GM12878 (cell line): Measurements from ENCODE around the gene CFP. TPM values are rescaled to one million over a fixed set of nuclear protein-coding genes. Genes with fewer than 3 reads are reported as not detected.
A peak's percentile ranks its signal among the peaks of the same experiment; 100 is the strongest.

ENCODE experiments used
- BACH1 ChIP-seq: fragments of 450-650 bp; IDR thresholded peaks from 2 replicates; pipeline ENCODE4 v1.6.1; 2017; ENCODE audit warnings: mild to moderate bottlenecking, borderline replicate concordance
- BHLHE40 ChIP-seq, 2 experiments: fragments of 450-650 bp in 1 of 2; IDR thresholded peaks; 2 replicates each; pipeline ENCODE4 v1.6.1; 2011 to 2017; ENCODE audit warnings: low read depth in 2 of 2, borderline replicate concordance in 1 of 2, improper control_type of control experiment in 1 of 2, low read length in 1 of 2, mild to moderate bottlenecking in 1 of 2
- CBFB ChIP-seq: IDR thresholded peaks from 2 replicates; pipeline ENCODE4 v1.6.1; 2016; ENCODE audit warnings: antibody characterized with exemption, low read depth
- EGR1 ChIP-seq, 2 experiments: IDR thresholded peaks; 1 replicate in 1 of 2; 2 replicates in 1 of 2; pipeline ENCODE4 v1.6.1; 2011 to 2012; ENCODE audit warnings: low read depth in 2 of 2, low read length in 2 of 2, borderline replicate concordance in 1 of 2, mild to moderate bottlenecking in 1 of 2, moderate library complexity in 1 of 2
- GATAD2B ChIP-seq: fragments of 450-650 bp; conservative IDR thresholded peaks from 2 replicates; pipeline ENCODE4 v1.6.1; 2017; ENCODE audit warnings: low read depth, mild to moderate bottlenecking, moderate library complexity
- MEF2B ChIP-seq: fragments of 450-650 bp; IDR thresholded peaks from 2 replicates; pipeline ENCODE4 v1.6.1; 2018; ENCODE audit warnings: mild to moderate bottlenecking, moderate library complexity; ENCODE audit not compliant: partially characterized antibody, poor library complexity, severe bottlenecking
- MTA3 ChIP-seq: IDR thresholded peaks from 2 replicates; pipeline ENCODE4 v1.6.1; 2012; ENCODE audit warnings: low read length, inconsistent platforms, borderline replicate concordance
- RUNX3 ChIP-seq: IDR thresholded peaks from 2 replicates; pipeline ENCODE4 v1.6.1; 2012; ENCODE audit warnings: low read length, inconsistent platforms
- SMAD1 ChIP-seq: fragments of 450-650 bp; IDR thresholded peaks from 2 replicates; pipeline ENCODE4 v1.6.1; 2018; ENCODE audit warnings: mild to moderate bottlenecking, low read depth; ENCODE audit not compliant: partially characterized antibody
- STAT3 ChIP-seq: IDR thresholded peaks from 2 replicates; pipeline ENCODE4 v1.6.1; 2011; ENCODE audit warnings: low read depth, low read length, improper control_type of control experiment
- SUZ12 ChIP-seq: fragments of 200-600 bp; sonication (generic); IDR thresholded peaks from one replicate; pipeline ENCODE4 v1.6.1; 2018; ENCODE audit warnings: antibody characterized with exemption, mild to moderate bottlenecking; ENCODE audit not compliant: unreplicated experiment
- YBX1 ChIP-seq: fragments of 450-650 bp; IDR thresholded peaks from 2 replicates; pipeline ENCODE4 v1.6.1; 2016; ENCODE audit warnings: antibody characterized with exemption
- ZBED1 ChIP-seq: IDR thresholded peaks from 2 replicates; pipeline ENCODE4 v1.6.1; 2016; ENCODE audit warnings: borderline replicate concordance
- polyA plus RNA-seq, 11 experiments: library from polyadenylated mRNA; depleted of rRNA in 4 of 11; unstranded in 6 of 11; stranded (reverse) in 5 of 11; fragments of >200 nt; fragmentation: Nextera tagmentation in 4 of 11; fragmentation: Illumina TruSeq in 1 of 11; extraction: Ambion mirVana in 4 of 11; extraction: Trizol in 1 of 11; gene quantifications; 1 replicate in 1 of 11; 2 replicates in 10 of 11; pipeline versions ENCODE4 v1.2.1 to v1.2.3, GENCODE V29; 2011 to 2016; ENCODE audit warnings: inconsistent platforms in 2 of 11, missing spikeins in 2 of 11, low read depth in 1 of 11
- total RNA-seq, 4 experiments: library from RNA; depleted of rRNA in 3 of 4; stranded (reverse); fragments of >200 nt in 3 of 4; fragmentation: Illumina TruSeq in 1 of 4; extraction: Trizol in 1 of 4; gene quantifications; 2 replicates each; pipeline versions ENCODE4 v1.2.1 to v1.2.3, GENCODE V29; 2013 to 2021
- TF ChIP-seq, protein P1 (sequence below): IDR thresholded peaks from 2 replicates; pipeline ENCODE4 v1.6.1; 2011; ENCODE audit warnings: borderline replicate concordance, low read depth, mild to moderate bottlenecking, moderate library complexity, low read length; ENCODE audit not compliant: insufficient read depth, poor library complexity, severe bottlenecking
- TF ChIP-seq, protein P2 (sequence below): fragments of 450-650 bp; IDR thresholded peaks from 2 replicates; pipeline ENCODE4 v1.6.1; 2018; ENCODE audit warnings: borderline replicate concordance, mild to moderate bottlenecking; ENCODE audit not compliant: partially characterized antibody
- TF ChIP-seq, protein P3 (sequence below): fragments of 450-650 bp; IDR thresholded peaks from 2 replicates; pipeline ENCODE4 v1.6.1; 2016; ENCODE audit warnings: mild to moderate bottlenecking
- TF ChIP-seq, protein P4 (sequence below): IDR thresholded peaks from 2 replicates; pipeline ENCODE4 v1.6.1; 2012; ENCODE audit warnings: low read length, inconsistent platforms

The CFP gene
- total and polyA plus RNA-seq, 10 of the 15 experiments (the other 5 are each of a cell fraction or from before 2014, with no cell fraction given) = 0.72 to 10.1 (median 2.8) TPM

DNA sequence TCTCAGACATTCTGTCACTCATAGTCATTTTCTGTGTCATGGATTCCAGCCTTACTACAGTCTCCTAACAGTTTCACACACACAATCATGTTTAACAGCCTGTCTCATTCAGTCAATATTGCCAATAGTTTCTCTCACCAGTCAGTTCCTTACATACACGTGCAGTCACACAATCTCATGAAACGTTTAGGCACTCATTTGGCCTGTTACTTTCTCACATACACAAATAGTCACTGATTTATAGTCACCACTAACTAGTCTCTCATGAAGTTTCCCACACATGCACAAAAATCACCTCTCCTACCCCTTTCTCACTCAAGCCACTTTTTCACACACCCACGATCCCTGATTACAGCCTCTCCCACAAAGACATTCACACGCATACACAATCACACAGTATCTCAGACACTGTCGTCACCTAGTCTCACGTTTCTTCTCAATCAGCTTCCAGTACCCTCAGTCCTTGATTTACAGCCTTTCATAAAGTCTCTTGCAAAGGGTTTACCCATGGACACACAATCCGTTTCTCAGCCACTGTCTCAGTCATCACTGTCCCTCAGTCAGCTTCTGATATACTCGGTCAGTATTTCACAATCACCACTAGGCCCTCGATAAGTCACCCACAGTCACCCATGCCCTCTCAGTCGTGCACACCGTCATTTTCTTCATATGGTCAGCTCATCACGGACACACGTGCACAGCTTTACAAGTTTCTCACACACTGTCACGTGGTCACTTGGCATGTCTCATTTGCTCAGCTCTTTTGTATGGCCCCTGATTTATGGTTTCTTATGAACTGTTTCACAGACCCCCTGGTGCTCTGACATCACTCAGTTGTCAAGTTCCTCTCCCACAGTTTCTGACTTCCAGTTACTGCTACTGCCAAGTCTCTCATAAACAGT is 4.2 kb upstream of the CFP start (continued):
- TF ChIP-seq, protein P1, sequence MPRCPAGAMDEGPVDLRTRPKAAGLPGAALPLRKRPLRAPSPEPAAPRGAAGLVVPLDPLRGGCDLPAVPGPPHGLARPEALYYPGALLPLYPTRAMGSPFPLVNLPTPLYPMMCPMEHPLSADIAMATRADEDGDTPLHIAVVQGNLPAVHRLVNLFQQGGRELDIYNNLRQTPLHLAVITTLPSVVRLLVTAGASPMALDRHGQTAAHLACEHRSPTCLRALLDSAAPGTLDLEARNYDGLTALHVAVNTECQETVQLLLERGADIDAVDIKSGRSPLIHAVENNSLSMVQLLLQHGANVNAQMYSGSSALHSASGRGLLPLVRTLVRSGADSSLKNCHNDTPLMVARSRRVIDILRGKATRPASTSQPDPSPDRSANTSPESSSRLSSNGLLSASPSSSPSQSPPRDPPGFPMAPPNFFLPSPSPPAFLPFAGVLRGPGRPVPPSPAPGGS = peak; percentile 98
- TF ChIP-seq SMAD1 = peak; percentile 96
- TF ChIP-seq GATAD2B = peak; percentile 99
- TF ChIP-seq, protein P2, sequence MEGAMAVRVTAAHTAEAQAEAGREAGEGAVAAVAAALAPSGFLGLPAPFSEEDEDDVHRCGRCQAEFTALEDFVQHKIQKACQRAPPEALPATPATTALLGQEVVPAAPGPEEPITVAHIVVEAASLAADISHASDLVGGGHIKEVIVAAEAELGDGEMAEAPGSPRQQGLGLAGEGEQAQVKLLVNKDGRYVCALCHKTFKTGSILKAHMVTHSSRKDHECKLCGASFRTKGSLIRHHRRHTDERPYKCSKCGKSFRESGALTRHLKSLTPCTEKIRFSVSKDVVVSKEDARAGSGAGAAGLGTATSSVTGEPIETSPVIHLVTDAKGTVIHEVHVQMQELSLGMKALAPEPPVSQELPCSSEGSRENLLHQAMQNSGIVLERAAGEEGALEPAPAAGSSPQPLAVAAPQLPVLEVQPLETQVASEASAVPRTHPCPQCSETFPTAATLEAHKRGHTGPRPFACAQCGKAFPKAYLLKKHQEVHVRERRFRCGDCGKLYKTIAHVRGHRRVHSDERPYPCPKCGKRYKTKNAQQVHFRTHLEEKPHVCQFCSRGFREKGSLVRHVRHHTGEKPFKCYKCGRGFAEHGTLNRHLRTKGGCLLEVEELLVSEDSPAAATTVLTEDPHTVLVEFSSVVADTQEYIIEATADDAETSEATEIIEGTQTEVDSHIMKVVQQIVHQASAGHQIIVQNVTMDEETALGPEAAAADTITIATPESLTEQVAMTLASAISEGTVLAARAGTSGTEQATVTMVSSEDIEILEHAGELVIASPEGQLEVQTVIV = no peak
- TF ChIP-seq, protein P3, sequence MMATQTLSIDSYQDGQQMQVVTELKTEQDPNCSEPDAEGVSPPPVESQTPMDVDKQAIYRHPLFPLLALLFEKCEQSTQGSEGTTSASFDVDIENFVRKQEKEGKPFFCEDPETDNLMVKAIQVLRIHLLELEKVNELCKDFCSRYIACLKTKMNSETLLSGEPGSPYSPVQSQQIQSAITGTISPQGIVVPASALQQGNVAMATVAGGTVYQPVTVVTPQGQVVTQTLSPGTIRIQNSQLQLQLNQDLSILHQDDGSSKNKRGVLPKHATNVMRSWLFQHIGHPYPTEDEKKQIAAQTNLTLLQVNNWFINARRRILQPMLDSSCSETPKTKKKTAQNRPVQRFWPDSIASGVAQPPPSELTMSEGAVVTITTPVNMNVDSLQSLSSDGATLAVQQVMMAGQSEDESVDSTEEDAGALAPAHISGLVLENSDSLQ = peak; percentile 78
- TF ChIP-seq, protein P4, sequence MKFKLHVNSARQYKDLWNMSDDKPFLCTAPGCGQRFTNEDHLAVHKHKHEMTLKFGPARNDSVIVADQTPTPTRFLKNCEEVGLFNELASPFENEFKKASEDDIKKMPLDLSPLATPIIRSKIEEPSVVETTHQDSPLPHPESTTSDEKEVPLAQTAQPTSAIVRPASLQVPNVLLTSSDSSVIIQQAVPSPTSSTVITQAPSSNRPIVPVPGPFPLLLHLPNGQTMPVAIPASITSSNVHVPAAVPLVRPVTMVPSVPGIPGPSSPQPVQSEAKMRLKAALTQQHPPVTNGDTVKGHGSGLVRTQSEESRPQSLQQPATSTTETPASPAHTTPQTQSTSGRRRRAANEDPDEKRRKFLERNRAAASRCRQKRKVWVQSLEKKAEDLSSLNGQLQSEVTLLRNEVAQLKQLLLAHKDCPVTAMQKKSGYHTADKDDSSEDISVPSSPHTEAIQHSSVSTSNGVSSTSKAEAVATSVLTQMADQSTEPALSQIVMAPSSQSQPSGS = peak; percentile 95
- peak; percentile 18; the same call in 1 of the 2 replicates for TF ChIP-seq BACH1
- TF ChIP-seq ZBED1 = peak; percentile 89; the same call in 1 of the 2 replicates
- TF ChIP-seq YBX1 = no peak
- peak in 1 of 2 experiments; percentile 41; a peak in 1 of 3 replicates for TF ChIP-seq EGR1 (IDR thresholded peaks at IDR 0.05; ENCODE audit: borderline replicate concordance in 1 of 2, low read depth in 2 of 2, low read length in 2 of 2)
- no peak for TF ChIP-seq SUZ12
- peak; percentile 54; the same call in 1 of the 2 replicates for TF ChIP-seq RUNX3
- TF ChIP-seq BHLHE40 (IDR thresholded peaks at IDR 0.05; ENCODE audit: borderline replicate concordance in 1 of 2, low read depth in 2 of 2, low read length in 1 of 2) = peak; percentile 85 to 87
- 0 out of 2 replicates have a peak, but pooled peaks have one; percentile 13 for TF ChIP-seq MTA3
- TF ChIP-seq MEF2B = peak; percentile 78
- TF ChIP-seq STAT3 = no peak
- 0 out of 2 replicates have a peak, but pooled peaks have one; percentile 26 for TF ChIP-seq CBFB
